ENCODE results near the gene GRXCR1. TPM values are rescaled to one million over a fixed set of nuclear protein-coding genes. Genes with fewer than 3 reads are reported as not detected.

GRXCR1 gene
- total and polyA plus RNA-seq, 2 of the 13 experiments (the other 11 are each of a cell fraction or from before 2014, with no cell fraction given) = not detected

GRCh38 chr4:42895452-42895851 lies 2.9 kb downstream of the GRXCR1 start:
- H3K79me2 ChIP-seq (ENCODE audit: insufficient read depth, low read length) = no peaks in the 10 kb centered on the region
- POLR2A ChIA-PET = no interaction called here
- no peaks in the 10 kb centered on the region for H4K20me1 ChIP-seq (ENCODE audit: insufficient read depth, low read length)
- H3K27ac ChIP-seq (ENCODE audit: extremely low read length, insufficient read depth, low read length) = no peak overlapping the region
- H3K9me3 ChIP-seq (ENCODE audit: low read length) = no peaks in the 10 kb centered on the region
- H2AFZ ChIP-seq (ENCODE audit: low read length) = no peak overlapping the region
- H3K9ac ChIP-seq (ENCODE audit: insufficient read depth, low read depth, low read length) = no peak overlapping the region
- BruUV-seq (replicated peaks) = no TSS peak
- H3K36me3 ChIP-seq (replicated peaks in 1 of 2; ENCODE audit: control insufficient read depth in 1 of 2, insufficient read depth in 2 of 2, low read length in 2 of 2) = no peaks in the 10 kb centered on the region
- no peak for ATAC-seq
- DNase-seq (ENCODE audit: low spot score) = no peak
- in situ Hi-C loops (cut with HindIII; ENCODE audit: extremely low pct_ligation_motif_present, low pct_unique_long_range_greater_than_20kb) = no loop called here
- no peak for FAIRE-seq
- H3K4me1 ChIP-seq (ENCODE audit: insufficient read depth, low read length) = no peaks in the 10 kb centered on the region
- CTCF ChIA-PET (ENCODE audit: low intra/inter-chr PET ratio, low total read pairs) = no interaction called here
- TF ChIP-seq MXD3 (CRISPR knock-in tag; IDR thresholded peaks at IDR 0.05) (no peak), CEBPB (IDR thresholded peaks at IDR 0.05; ENCODE audit: borderline replicate concordance, low read depth, low read length) (peak; percentile 56), ZNF12 (CRISPR knock-in tag; IDR thresholded peaks at IDR 0.05) (no peak)
- H3K4me2 ChIP-seq (ENCODE audit: low read depth, low read length) = no peak overlapping the region
- H3K27me3 ChIP-seq (ENCODE audit: control insufficient read depth in 1 of 2, insufficient read depth in 2 of 2, low read length in 2 of 2) = no peaks in the 10 kb centered on the region
- intact Hi-C loops (cut with micrococcal nuclease; ENCODE audit: unreplicated experiment) = no loop called here
- no peak overlapping the region for H3K4me3 ChIP-seq (replicated peaks in 1 of 3; ENCODE audit: insufficient read depth in 1 of 3, low read depth in 2 of 3, low read length in 3 of 3)

- Histone ChIP-seq H3K27me3 (ENCODE audit: control insufficient read depth in 1 of 2, insufficient read depth in 2 of 2, low read length in 2 of 2) (no peaks in the 10 kb centered on the region), H3K36me3 (replicated peaks in 1 of 2; ENCODE audit: control insufficient read depth in 1 of 2, insufficient read depth in 2 of 2, low read length in 2 of 2) (no peaks in the 10 kb centered on the region), H3K9me3 (ENCODE audit: low read length) (no peaks in the 10 kb centered on the region), H3K4me1 (ENCODE audit: insufficient read depth, low read length) (no peaks in the 10 kb centered on the region), H2AFZ (ENCODE audit: low read length) (no peak overlapping the region), H3K9ac (ENCODE audit: insufficient read depth, low read depth, low read length) (no peak overlapping the region), H3K4me2 (ENCODE audit: low read depth, low read length) (no peak overlapping the region), H3K27ac (ENCODE audit: extremely low read length, insufficient read depth, low read length) (no peak overlapping the region), H3K4me3 (replicated peaks in 1 of 3; ENCODE audit: insufficient read depth in 1 of 3, low read depth in 2 of 3, low read length in 3 of 3) (no peak overlapping the region), H3K79me2 (ENCODE audit: insufficient read depth, low read length) (no peaks in the 10 kb centered on the region), H4K20me1 (ENCODE audit: insufficient read depth, low read length) (no peaks in the 10 kb centered on the region)
- CTCF ChIA-PET (ENCODE audit: low intra/inter-chr PET ratio, low total read pairs) = no interaction called here
- ATAC-seq = no peak
- in situ Hi-C loops (cut with HindIII; ENCODE audit: extremely low pct_ligation_motif_present, low pct_unique_long_range_greater_than_20kb) (no loop called here), intact Hi-C loops (cut with micrococcal nuclease; ENCODE audit: unreplicated experiment) (no loop called here)
- 22% methylated on average over 5 of the region's 5 CpGs for WGBS (ENCODE audit: low lambda C conversion rate)
- POLR2A ChIA-PET = no interaction called here
- no peak for DNase-seq (ENCODE audit: low spot score)
- FAIRE-seq = no peak
- no TSS peak for BruUV-seq (replicated peaks)
- TF ChIP-seq SNAPC2 (CRISPR knock-in tag; IDR thresholded peaks at IDR 0.05) (no peak), FOSL1 (CRISPR knock-in tag; IDR thresholded peaks at IDR 0.05; ENCODE audit: borderline replicate concordance) (no peak), HHEX (CRISPR knock-in tag; IDR thresholded peaks at IDR 0.05) (no peak), HMG20B (CRISPR knock-in tag; conservative IDR thresholded peaks at IDR 0.05) (no peak), ZNF562 (CRISPR knock-in tag; IDR thresholded peaks at IDR 0.05; ENCODE audit: borderline replicate concordance) (no peak), ARID4A (CRISPR knock-in tag; IDR thresholded peaks at IDR 0.05; ENCODE audit: borderline replicate concordance) (no peak), ZNF780A (CRISPR knock-in tag; IDR thresholded peaks at IDR 0.05) (no peak), ZBTB2 (CRISPR knock-in tag; IDR thresholded peaks at IDR 0.05; ENCODE audit: low read depth) (no peak), ZNF589 (CRISPR knock-in tag; conservative IDR thresholded peaks at IDR 0.05) (no peak), ZNF747 (CRISPR knock-in tag; IDR thresholded peaks at IDR 0.05; ENCODE audit: borderline replicate concordance) (no peak), TAF15 (IDR thresholded peaks at IDR 0.05; ENCODE audit: low read depth, low read length, poor library complexity, severe bottlenecking) (no peak), MED1 (CRISPR knock-in tag; IDR thresholded peaks at IDR 0.05) (no peak)
Observed at GRCh38 chr4:42904986-42905385, 12.5 kb downstream of the GRXCR1 start.

All from HepG2 (cell line).